Astrocyte (in vitro differentiated cells and primary cell): Measurements from ENCODE around the gene CHST9. TPM values are rescaled to one million over a fixed set of nuclear protein-coding genes. Genes with fewer than 3 reads are reported as not detected.

Source experiments
- DNase-seq: peaks from one replicate; pipeline ENCODE4 v3.0.0-alpha.2; 2010; ENCODE audit warnings: low read depth
- FAIRE-seq: peaks from 2 replicates; lab custom pipeline; 2011; peaks lifted over from hg19 to GRCh38; lab: Jason Lieb, UNC
- H2AFZ ChIP-seq: 2 replicates; pipeline ENCODE4 v1.6.0; 2012; ENCODE audit warnings: low read depth, low read length, inconsistent platforms
- H3K27ac ChIP-seq: 2 replicates; pipeline ENCODE4 v1.5.1; 2011; ENCODE audit warnings: low read depth, low read length, inconsistent platforms
- H3K27me3 ChIP-seq: 2 replicates; pipeline ENCODE4 v1.6.0; 2011; ENCODE audit warnings: low read length, inconsistent platforms; ENCODE audit not compliant: insufficient read depth
- H3K36me3 ChIP-seq: 2 replicates; pipeline ENCODE4 v1.5.1; 2011; ENCODE audit warnings: low read length, inconsistent platforms; ENCODE audit not compliant: insufficient read depth
- H3K4me1 ChIP-seq: 2 replicates; pipeline ENCODE4 v1.5.1; 2011; ENCODE audit warnings: low read length, inconsistent platforms; ENCODE audit not compliant: insufficient read depth
- H3K4me2 ChIP-seq: 2 replicates; pipeline ENCODE4 v1.6.0; 2012; ENCODE audit warnings: low read length, inconsistent platforms
- H3K4me3 ChIP-seq: 2 replicates; pipeline ENCODE4 v1.5.1; 2011; ENCODE audit warnings: low read depth, mild to moderate bottlenecking, low read length, inconsistent platforms; ENCODE audit not compliant: insufficient read depth
- H3K79me2 ChIP-seq: 2 replicates; pipeline ENCODE4 v1.6.0; 2012; ENCODE audit warnings: mild to moderate bottlenecking, low read length, inconsistent platforms; ENCODE audit not compliant: insufficient read depth
- H3K9ac ChIP-seq: 2 replicates; pipeline ENCODE4 v1.6.0; 2012; ENCODE audit warnings: mild to moderate bottlenecking, low read length, inconsistent platforms
- H3K9me3 ChIP-seq: 2 replicates; pipeline ENCODE4 v1.5.1; 2012; ENCODE audit warnings: low read depth, mild to moderate bottlenecking, low read length, inconsistent platforms; ENCODE audit not compliant: insufficient read depth
- H4K20me1 ChIP-seq: 2 replicates; pipeline ENCODE4 v1.6.0; 2012; ENCODE audit warnings: low read length, inconsistent platforms; ENCODE audit not compliant: insufficient read depth
- H3K27ac Mint-ChIP-seq: one replicate; pipeline ENCODE4 v1.8.0; 2021; ENCODE audit warnings: mild to moderate bottlenecking, mixed read lengths; ENCODE audit not compliant: unreplicated experiment
- H3K27me3 Mint-ChIP-seq: one replicate; pipeline ENCODE4 v1.8.0; 2021; ENCODE audit warnings: low read depth, mixed read lengths; ENCODE audit not compliant: unreplicated experiment
- H3K36me3 Mint-ChIP-seq: one replicate; pipeline ENCODE4 v1.8.0; 2021; ENCODE audit warnings: low read depth, mixed read lengths; ENCODE audit not compliant: unreplicated experiment
- H3K4me1 Mint-ChIP-seq: one replicate; pipeline ENCODE4 v1.8.0; 2021; ENCODE audit warnings: low read depth, mixed read lengths; ENCODE audit not compliant: unreplicated experiment
- H3K4me3 Mint-ChIP-seq: one replicate; pipeline ENCODE4 v1.8.0; 2021; ENCODE audit warnings: mild to moderate bottlenecking, moderate library complexity, mixed read lengths; ENCODE audit not compliant: unreplicated experiment
- H3K9me3 Mint-ChIP-seq: one replicate; pipeline ENCODE4 v1.8.0; 2021; ENCODE audit warnings: mild to moderate bottlenecking, mixed read lengths; ENCODE audit not compliant: unreplicated experiment
- EZH2 ChIP-seq: IDR thresholded peaks from 2 replicates; pipeline ENCODE4 v1.6.1; 2012; ENCODE audit warnings: mild to moderate bottlenecking, low read length, inconsistent platforms; ENCODE audit not compliant: insufficient read depth
- total RNA-seq: library from RNA; stranded (reverse); gene quantifications from 2 replicates; pipeline ENCODE4 v1.2.1, GENCODE V29; 2021
- TF ChIP-seq, protein P1 (sequence below): IDR thresholded peaks from 2 replicates; pipeline ENCODE4 v1.5.1; 2011; ENCODE audit warnings: low read depth, mild to moderate bottlenecking, inconsistent platforms, low read length, moderate library complexity; ENCODE audit not compliant: insufficient read depth

CHST9 gene
- total RNA-seq, 1 donor from 2014 or later, result 1.3 TPM

DNA sequence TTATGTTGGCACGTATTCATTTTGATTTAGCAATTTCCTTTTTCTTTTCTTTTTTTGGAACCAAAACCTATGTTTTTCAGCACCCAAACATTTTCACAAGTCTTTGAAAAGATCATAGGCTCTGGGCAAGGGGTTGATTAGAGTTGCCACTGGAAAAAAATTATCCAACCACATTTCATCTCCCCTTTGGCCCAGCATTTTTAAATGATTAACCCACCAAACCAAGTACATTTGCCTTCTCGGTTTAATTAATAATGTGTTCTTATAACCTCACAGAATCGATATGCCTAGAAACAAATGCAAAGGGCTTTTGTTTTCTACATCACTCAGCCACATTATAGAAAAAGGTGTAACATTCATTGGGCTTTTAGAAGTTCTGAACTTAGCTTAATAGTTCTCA is 66.1 kb downstream of the CHST9 start:
- no peaks in the 10 kb centered on the region for H3K9me3 Mint-ChIP-seq
- H3K27ac Mint-ChIP-seq, result no peak overlapping the region
- no peak for TF ChIP-seq EZH2
- TF ChIP-seq, protein P1, sequence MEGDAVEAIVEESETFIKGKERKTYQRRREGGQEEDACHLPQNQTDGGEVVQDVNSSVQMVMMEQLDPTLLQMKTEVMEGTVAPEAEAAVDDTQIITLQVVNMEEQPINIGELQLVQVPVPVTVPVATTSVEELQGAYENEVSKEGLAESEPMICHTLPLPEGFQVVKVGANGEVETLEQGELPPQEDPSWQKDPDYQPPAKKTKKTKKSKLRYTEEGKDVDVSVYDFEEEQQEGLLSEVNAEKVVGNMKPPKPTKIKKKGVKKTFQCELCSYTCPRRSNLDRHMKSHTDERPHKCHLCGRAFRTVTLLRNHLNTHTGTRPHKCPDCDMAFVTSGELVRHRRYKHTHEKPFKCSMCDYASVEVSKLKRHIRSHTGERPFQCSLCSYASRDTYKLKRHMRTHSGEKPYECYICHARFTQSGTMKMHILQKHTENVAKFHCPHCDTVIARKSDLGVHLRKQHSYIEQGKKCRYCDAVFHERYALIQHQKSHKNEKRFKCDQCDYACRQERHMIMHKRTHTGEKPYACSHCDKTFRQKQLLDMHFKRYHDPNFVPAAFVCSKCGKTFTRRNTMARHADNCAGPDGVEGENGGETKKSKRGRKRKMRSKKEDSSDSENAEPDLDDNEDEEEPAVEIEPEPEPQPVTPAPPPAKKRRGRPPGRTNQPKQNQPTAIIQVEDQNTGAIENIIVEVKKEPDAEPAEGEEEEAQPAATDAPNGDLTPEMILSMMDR, result no peak
- no peaks in the 10 kb centered on the region for H3K27me3 Mint-ChIP-seq
- no peak overlapping the region for H2AFZ ChIP-seq
- H3K36me3 Mint-ChIP-seq, result no peaks in the 10 kb centered on the region
- H3K4me1 Mint-ChIP-seq, result peaks cover 4% of the 10 kb centered on the region
- no peaks in the 10 kb centered on the region for H4K20me1 ChIP-seq
- no peak overlapping the region for H3K4me3 ChIP-seq
- DNase-seq (no peak), FAIRE-seq (no peak)
- no peaks in the 10 kb centered on the region for H3K4me1 ChIP-seq
- H3K9ac ChIP-seq, result no peak overlapping the region
- no peaks in the 10 kb centered on the region for H3K9me3 ChIP-seq
- no peaks in the 10 kb centered on the region for H3K79me2 ChIP-seq
- no peaks in the 10 kb centered on the region for H3K27me3 ChIP-seq
- H3K27ac ChIP-seq, result no peak overlapping the region
- no peak overlapping the region for H3K4me2 ChIP-seq
- no peak overlapping the region for H3K4me3 Mint-ChIP-seq
- no peaks in the 10 kb centered on the region for H3K36me3 ChIP-seq

- no peak overlapping the region for H2AFZ ChIP-seq
- H3K79me2 ChIP-seq, result no peaks in the 10 kb centered on the region
- H3K4me1 ChIP-seq, result no peaks in the 10 kb centered on the region
- H3K36me3 ChIP-seq, result no peaks in the 10 kb centered on the region
- H3K9me3 ChIP-seq, result no peaks in the 10 kb centered on the region
- H3K4me1 Mint-ChIP-seq, result peaks cover 2% of the 10 kb centered on the region
- no peak overlapping the region for H3K4me3 ChIP-seq
- no peak overlapping the region for H3K27ac ChIP-seq
- no peak overlapping the region for H3K27ac Mint-ChIP-seq
- H3K4me2 ChIP-seq, result no peak overlapping the region
- H3K27me3 Mint-ChIP-seq, result no peaks in the 10 kb centered on the region
- no peaks in the 10 kb centered on the region for H3K27me3 ChIP-seq
- H3K9me3 Mint-ChIP-seq, result no peaks in the 10 kb centered on the region
- H3K36me3 Mint-ChIP-seq, result no peaks in the 10 kb centered on the region
- no peak for DNase-seq
- H4K20me1 ChIP-seq, result no peaks in the 10 kb centered on the region
- no peak for FAIRE-seq
- H3K9ac ChIP-seq, result no peak overlapping the region
- H3K4me3 Mint-ChIP-seq, result no peak overlapping the region
- no peak for TF ChIP-seq EZH2
- TF ChIP-seq, protein P1, result no peak
Observed at GRCh38 chr18:27114842-27115241, 70.3 kb downstream of the CHST9 start.

DNA sequence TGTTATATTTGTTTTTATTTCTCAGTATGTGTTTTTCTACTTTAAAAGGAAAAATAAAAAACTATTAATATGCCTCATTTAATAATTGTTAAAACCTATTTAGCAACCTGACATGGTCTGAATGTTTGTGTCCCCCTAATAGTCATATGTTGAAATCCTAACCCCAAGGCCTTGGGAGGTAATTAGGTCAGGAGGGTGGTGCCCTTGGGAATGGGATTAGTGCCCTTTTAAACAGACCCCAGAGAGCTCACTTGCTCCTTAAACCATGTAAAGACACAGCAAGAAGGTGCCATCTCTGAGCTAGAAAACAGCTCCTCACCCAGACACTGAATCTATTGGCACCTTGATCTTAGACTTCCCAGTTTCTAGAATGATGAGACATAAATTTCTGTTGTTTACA is 71.8 kb downstream of the CHST9 start:
- no peak overlapping the region for H3K4me3 Mint-ChIP-seq
- FAIRE-seq (no peak), DNase-seq (no peak)
- H3K4me3 ChIP-seq, result no peak overlapping the region
- TF ChIP-seq, protein P1, result no peak
- TF ChIP-seq EZH2, result no peak
- H3K79me2 ChIP-seq, result no peaks in the 10 kb centered on the region
- no peaks in the 10 kb centered on the region for H3K4me1 ChIP-seq
- H4K20me1 ChIP-seq, result no peaks in the 10 kb centered on the region
- H3K36me3 Mint-ChIP-seq, result no peaks in the 10 kb centered on the region
- no peaks in the 10 kb centered on the region for H3K9me3 ChIP-seq
- H2AFZ ChIP-seq, result no peak overlapping the region
- no peaks in the 10 kb centered on the region for H3K4me1 Mint-ChIP-seq
- no peak overlapping the region for H3K4me2 ChIP-seq
- no peaks in the 10 kb centered on the region for H3K27me3 ChIP-seq
- no peaks in the 10 kb centered on the region for H3K27me3 Mint-ChIP-seq
- H3K27ac Mint-ChIP-seq, result no peak overlapping the region
- no peaks in the 10 kb centered on the region for H3K36me3 ChIP-seq
- H3K9me3 Mint-ChIP-seq, result no peaks in the 10 kb centered on the region
- no peak overlapping the region for H3K27ac ChIP-seq
- no peak overlapping the region for H3K9ac ChIP-seq
